ENCODE results near the gene ADGRV1.

The ADGRV1 gene

GRCh38 chr5:90965110-90965685, 406.6 kb downstream of the ADGRV1 start:
- Histone ChIP-seq H3K4me1 (ENCODE audit: control insufficient read depth, low read length) (no peaks in the 10 kb centered on the region), H3K4me2 (ENCODE audit: low read length) (no peak overlapping the region), H3K27me3 (ENCODE audit: control insufficient read depth, low read length) (no peaks in the 10 kb centered on the region), H3K36me3 (ENCODE audit: control insufficient read depth, low read length) (no peaks in the 10 kb centered on the region), H3K4me3 (ENCODE audit: low read length) (no peak overlapping the region), H3K9me2 (replicated peaks; ENCODE audit: control insufficient read depth, low read length) (no peaks in the 10 kb centered on the region), H3K79me2 (ENCODE audit: control insufficient read depth, low read length) (no peaks in the 10 kb centered on the region), H3K27ac (ENCODE audit: low read depth, low read length) (no peak overlapping the region), H3F3A (ENCODE audit: control insufficient read depth, insufficient read depth) (no peaks in the 10 kb centered on the region), H4K20me1 (ENCODE audit: control insufficient read depth, insufficient read depth, low read depth, low read length) (no peaks in the 10 kb centered on the region), H3K9me3 (ENCODE audit: control insufficient read depth, insufficient read depth, low read length) (no peaks in the 10 kb centered on the region)
- TF ChIP-seq, protein P1, sequence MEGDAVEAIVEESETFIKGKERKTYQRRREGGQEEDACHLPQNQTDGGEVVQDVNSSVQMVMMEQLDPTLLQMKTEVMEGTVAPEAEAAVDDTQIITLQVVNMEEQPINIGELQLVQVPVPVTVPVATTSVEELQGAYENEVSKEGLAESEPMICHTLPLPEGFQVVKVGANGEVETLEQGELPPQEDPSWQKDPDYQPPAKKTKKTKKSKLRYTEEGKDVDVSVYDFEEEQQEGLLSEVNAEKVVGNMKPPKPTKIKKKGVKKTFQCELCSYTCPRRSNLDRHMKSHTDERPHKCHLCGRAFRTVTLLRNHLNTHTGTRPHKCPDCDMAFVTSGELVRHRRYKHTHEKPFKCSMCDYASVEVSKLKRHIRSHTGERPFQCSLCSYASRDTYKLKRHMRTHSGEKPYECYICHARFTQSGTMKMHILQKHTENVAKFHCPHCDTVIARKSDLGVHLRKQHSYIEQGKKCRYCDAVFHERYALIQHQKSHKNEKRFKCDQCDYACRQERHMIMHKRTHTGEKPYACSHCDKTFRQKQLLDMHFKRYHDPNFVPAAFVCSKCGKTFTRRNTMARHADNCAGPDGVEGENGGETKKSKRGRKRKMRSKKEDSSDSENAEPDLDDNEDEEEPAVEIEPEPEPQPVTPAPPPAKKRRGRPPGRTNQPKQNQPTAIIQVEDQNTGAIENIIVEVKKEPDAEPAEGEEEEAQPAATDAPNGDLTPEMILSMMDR (IDR thresholded peaks at IDR 0.05; ENCODE audit: low read depth, low read length, poor library complexity, severe bottlenecking), result no peak
- no peak for TF ChIP-seq EZH2phosphoT487 (IDR thresholded peaks at IDR 0.05; ENCODE audit: borderline replicate concordance, low read length)

GRCh38 chr5:90967443-90967842, 408.8 kb downstream of the ADGRV1 start:
- no peaks in the 10 kb centered on the region for H3K4me1 ChIP-seq (ENCODE audit: control insufficient read depth, low read length)
- no peaks in the 10 kb centered on the region for H4K20me1 ChIP-seq (ENCODE audit: control insufficient read depth, insufficient read depth, low read depth, low read length)
- no peaks in the 10 kb centered on the region for H3K9me3 ChIP-seq (ENCODE audit: control insufficient read depth, insufficient read depth, low read length)
- TF ChIP-seq EZH2phosphoT487 (IDR thresholded peaks at IDR 0.05; ENCODE audit: borderline replicate concordance, low read length), result no peak
- TF ChIP-seq, protein P1 (IDR thresholded peaks at IDR 0.05; ENCODE audit: low read depth, low read length, poor library complexity, severe bottlenecking), result no peak
- H3K9me2 ChIP-seq (replicated peaks; ENCODE audit: control insufficient read depth, low read length), result no peaks in the 10 kb centered on the region
- no peak overlapping the region for H3K27ac ChIP-seq (ENCODE audit: low read depth, low read length)
- no peak overlapping the region for H3K4me3 ChIP-seq (ENCODE audit: low read length)
- no peak overlapping the region for H3K4me2 ChIP-seq (ENCODE audit: low read length)
- no peaks in the 10 kb centered on the region for H3K36me3 ChIP-seq (ENCODE audit: control insufficient read depth, low read length)
- H3K27me3 ChIP-seq (ENCODE audit: control insufficient read depth, low read length), result no peaks in the 10 kb centered on the region
- H3F3A ChIP-seq (ENCODE audit: control insufficient read depth, insufficient read depth), result no peaks in the 10 kb centered on the region
- no peaks in the 10 kb centered on the region for H3K79me2 ChIP-seq (ENCODE audit: control insufficient read depth, low read length)

- no peaks in the 10 kb centered on the region for H3K9me3 ChIP-seq (ENCODE audit: control insufficient read depth, insufficient read depth, low read length)
- no peaks in the 10 kb centered on the region for H3K36me3 ChIP-seq (ENCODE audit: control insufficient read depth, low read length)
- H3F3A ChIP-seq (ENCODE audit: control insufficient read depth, insufficient read depth), result no peaks in the 10 kb centered on the region
- no peak overlapping the region for H3K4me3 ChIP-seq (ENCODE audit: low read length)
- H3K4me1 ChIP-seq (ENCODE audit: control insufficient read depth, low read length), result no peaks in the 10 kb centered on the region
- H3K27me3 ChIP-seq (ENCODE audit: control insufficient read depth, low read length), result no peaks in the 10 kb centered on the region
- no peaks in the 10 kb centered on the region for H4K20me1 ChIP-seq (ENCODE audit: control insufficient read depth, insufficient read depth, low read depth, low read length)
- no peak overlapping the region for H3K27ac ChIP-seq (ENCODE audit: low read depth, low read length)
- no peaks in the 10 kb centered on the region for H3K79me2 ChIP-seq (ENCODE audit: control insufficient read depth, low read length)
- no peak for TF ChIP-seq EZH2phosphoT487 (IDR thresholded peaks at IDR 0.05; ENCODE audit: borderline replicate concordance, low read length)
- TF ChIP-seq, protein P1 (IDR thresholded peaks at IDR 0.05; ENCODE audit: low read depth, low read length, poor library complexity, severe bottlenecking), result no peak
- no peaks in the 10 kb centered on the region for H3K9me2 ChIP-seq (replicated peaks; ENCODE audit: control insufficient read depth, low read length)
- no peak overlapping the region for H3K4me2 ChIP-seq (ENCODE audit: low read length)
These were observed 409.3 kb downstream of the ADGRV1 start for GRCh38 chr5:90967851-90968250.

Measured in DOHH2 (cell line).